Natural killer cell (primary cell): ENCODE measurements around the gene UQCC2. TPM values are rescaled to one million over a fixed set of nuclear protein-coding genes. Genes with fewer than 3 reads are reported as not detected.

Experiments
- ATAC-seq, 3 donors: fragments of 150-1000 bp in 2 of 3; fragments of 200-7000 bp in 1 of 3; cut with Tn5 transposase; 1 replicate in 1 of 3; 2 replicates in 2 of 3; pipeline ENCODE4 v1.10.0; 2021; ENCODE audit warnings: mild to moderate bottlenecking in 2 of 3, moderate library complexity in 2 of 3
- DNase-seq, 2 donors: peaks; one replicate each; pipeline versions ENCODE4 v3.0.0 to v3.0.0-alpha.2; 2013 to 2021; ENCODE audit warnings: mixed read lengths in 1 of 2
- H3K27ac ChIP-seq: one replicate; pipeline ENCODE4 v1.5.1; 2013; ENCODE audit warnings: mild to moderate bottlenecking, low read length
- H3K27me3 ChIP-seq: one replicate; pipeline ENCODE4 v1.6.1; 2013; ENCODE audit warnings: low read length; ENCODE audit not compliant: control insufficient read depth, insufficient read depth
- H3K36me3 ChIP-seq: one replicate; pipeline ENCODE4 v1.6.1; 2013; ENCODE audit warnings: low read length; ENCODE audit not compliant: control insufficient read depth, insufficient read depth
- H3K4me1 ChIP-seq: one replicate; pipeline ENCODE4 v1.6.1; 2013; ENCODE audit warnings: low read length; ENCODE audit not compliant: control insufficient read depth, insufficient read depth
- H3K4me3 ChIP-seq: one replicate; pipeline ENCODE4 v1.5.1; 2013; ENCODE audit warnings: low read length
- H3K9me3 ChIP-seq: one replicate; pipeline ENCODE4 v1.6.1; 2013; ENCODE audit warnings: low read length; ENCODE audit not compliant: control insufficient read depth, insufficient read depth
- H3K27ac Mint-ChIP-seq, 2 donors: one replicate each; pipeline ENCODE4 v1.8.0; 2022; ENCODE audit warnings: mild to moderate bottlenecking in 2 of 2, mixed read lengths in 2 of 2, moderate library complexity in 1 of 2
- H3K27me3 Mint-ChIP-seq, 2 donors: one replicate each; pipeline ENCODE4 v1.8.0; 2022; ENCODE audit warnings: low read depth in 2 of 2, mixed read lengths in 2 of 2
- H3K36me3 Mint-ChIP-seq: one replicate; pipeline ENCODE4 v1.8.0; 2022; ENCODE audit warnings: mixed read lengths
- H3K4me1 Mint-ChIP-seq, 2 donors: one replicate each; pipeline ENCODE4 v1.8.0; 2022; ENCODE audit warnings: mixed read lengths in 2 of 2
- H3K4me3 Mint-ChIP-seq: one replicate; pipeline ENCODE4 v1.8.0; 2022; ENCODE audit warnings: mild to moderate bottlenecking, moderate library complexity, mixed read lengths
- H3K9me3 Mint-ChIP-seq, 2 donors: one replicate each; pipeline ENCODE4 v1.8.0; 2022; ENCODE audit warnings: mixed read lengths in 2 of 2
- CTCF ChIP-seq: fragments of 200-600 bp; IDR thresholded peaks from one replicate; pipeline ENCODE4 v1.8.0; 2022; ENCODE audit warnings: antibody characterized with exemption
- WGBS: methylation state at CpG from one replicate; pipeline ENCODE4 v1.1.7; 2013; ENCODE audit warnings: missing lambda C conversion rate; ENCODE audit not compliant: insufficient coverage; 5-methylcytosine and 5-hydroxymethylcytosine counted together
- intact Hi-C: fragments of 100-400 bp; cut with micrococcal nuclease; formaldehyde crosslinking; loops from one replicate; pipeline ENCODE4 v1.14.2; 2022
- total RNA-seq, 4 donors: library from RNA; stranded (reverse); fragments of 120-200 nt in 1 of 4; gene quantifications; one replicate each; pipeline versions ENCODE4 v1.2.3 to v1.2.4, GENCODE V29; 2013 to 2022

Gene UQCC2
- total RNA-seq, 3 donors from 2014 or later (not counting 1 experiment from before 2014, with no cell fraction given): 15.8 to 19.6 (median 16.5) TPM

- Mint-ChIP-seq H3K4me3 (no peak overlapping the region), H3K9me3 (no peaks in the 10 kb centered on the region), H3K4me1 (peaks cover 6 to 27% of the 10 kb centered on the region in 2 donors), H3K36me3 (no peaks in the 10 kb centered on the region), H3K27ac (peak overlapping the region in 1 of 2 donors; percentile 51), H3K27me3 (no peaks in the 10 kb centered on the region)
- no peak for ATAC-seq
- Histone ChIP-seq H3K27me3 (no peaks in the 10 kb centered on the region), H3K4me3 (no peak overlapping the region), H3K27ac (no peak overlapping the region), H3K4me1 (peaks cover 8% of the 10 kb centered on the region), H3K36me3 (peaks cover 27% of the 10 kb centered on the region), H3K9me3 (no peaks in the 10 kb centered on the region)
- WGBS: 92% methylated on average over 2 of the region's 5 CpGs
- DNase-seq: no peak
- TF ChIP-seq CTCF: no peak
- intact Hi-C loops: no loop called here
Measured at GRCh38 chr6:33652002-33652401, 59.5 kb downstream of the UQCC2 start.

- intact Hi-C loops: no loop called here
- peaks cover 26% of the 10 kb centered on the region for H3K36me3 ChIP-seq
- H3K9me3 ChIP-seq: no peaks in the 10 kb centered on the region
- Mint-ChIP-seq H3K27me3 (no peaks in the 10 kb centered on the region), H3K27ac (peak overlapping the region in 1 of 2 donors; percentile 51), H3K4me1 (peaks cover 8 to 29% of the 10 kb centered on the region in 2 donors), H3K36me3 (no peaks in the 10 kb centered on the region), H3K9me3 (no peaks in the 10 kb centered on the region), H3K4me3 (no peak overlapping the region)
- no peak overlapping the region for H3K27ac ChIP-seq
- H3K4me1 ChIP-seq: peaks cover 7% of the 10 kb centered on the region
- DNase-seq (no peak), ATAC-seq (no peak)
- WGBS: 86% methylated on average over 4 of the region's 4 CpGs
- no peak overlapping the region for H3K4me3 ChIP-seq
- TF ChIP-seq CTCF: no peak
- no peaks in the 10 kb centered on the region for H3K27me3 ChIP-seq
Measured at GRCh38 chr6:33651403-33651802, 60.1 kb downstream of the UQCC2 start.

Other genes with a start within 250 kb of the UQCC2 start
- gene BAK1, start 131.4 kb downstream of the UQCC2 start, total RNA-seq: 10 to 100 TPM; 36.3 to 49.8 (median 40.7) TPM
- 10 to 100 TPM; 45.5 to 66.7 (median 46.0) TPM for gene ITPR3, start 90.4 kb downstream of the UQCC2 start, total RNA-seq
- gene IP6K3, start 35.2 kb upstream of the UQCC2 start, total RNA-seq: not detected
- gene LEMD2, start 77.4 kb upstream of the UQCC2 start, total RNA-seq: 100 to 1,000 TPM; 109 to 133 (median 121) TPM
- gene MLN, start 92.3 kb upstream of the UQCC2 start, total RNA-seq: not detected